Choroid plexus epithelial cell (primary cell): ENCODE results near the gene RGS5.

ENCODE experiments used
- DNase-seq: peaks from one replicate; pipeline ENCODE4 v3.0.0-alpha.2; 2010; ENCODE audit warnings: low read depth
- H3K4me3 ChIP-seq: 2 replicates; pipeline ENCODE4 v1.5.1; 2011; ENCODE audit warnings: low read depth, mild to moderate bottlenecking, control low read depth, low read length, moderate library complexity
- CTCF ChIP-seq: conservative IDR thresholded peaks from 2 replicates; pipeline ENCODE4 v1.5.1; 2011; ENCODE audit warnings: low read depth, mild to moderate bottlenecking, control low read depth, inconsistent platforms, low read length, moderate library complexity

Gene RGS5

GRCh38 chr1:163093579-163093978, 109.1 kb downstream of the RGS5 start:
- no peak for DNase-seq
- no peak overlapping the region for H3K4me3 ChIP-seq
- no peak for TF ChIP-seq CTCF

GRCh38 chr1:163093169-163093568, 109.5 kb downstream of the RGS5 start:
- no peak for TF ChIP-seq CTCF
- no peak for DNase-seq
- no peak overlapping the region for H3K4me3 ChIP-seq
